ENCODE measurements around the gene MICU1. TPM values are rescaled to one million over a fixed set of nuclear protein-coding genes. Genes with fewer than 3 reads are reported as not detected.
"Not testable (repeated sequence)": the region's sequence is repeated elsewhere in the genome, so short reads cannot be mapped to it uniquely, and the experiment has no call there.

MICU1 gene
- total RNA-seq, 2 experiments from 2014 or later = 29.2 to 29.4 TPM

DNA sequence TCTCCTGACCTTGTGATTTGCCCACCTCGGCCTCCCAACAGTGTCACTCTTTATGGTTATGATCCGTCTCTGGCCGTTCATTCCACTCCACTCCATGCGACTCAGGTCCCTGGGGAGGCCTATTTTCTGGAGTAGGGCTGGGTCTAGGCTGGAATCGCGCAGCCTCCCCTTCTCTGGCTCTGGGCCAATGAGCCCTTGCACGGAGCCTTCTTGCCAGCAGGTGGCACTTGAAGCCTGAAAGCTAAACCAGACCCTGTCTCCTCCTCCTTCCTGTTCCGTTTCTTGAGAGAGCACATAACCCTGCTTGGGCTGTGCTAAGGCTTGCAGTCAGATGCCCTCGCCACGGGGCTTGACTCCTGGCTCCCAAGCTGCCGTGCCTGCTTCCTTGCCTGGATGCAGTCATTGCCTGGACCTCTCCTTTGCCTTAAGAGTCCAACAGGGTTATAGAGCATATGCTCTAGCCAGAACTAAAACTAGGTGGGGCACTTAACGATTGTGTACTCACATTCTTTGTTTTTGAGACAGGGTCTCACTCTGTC lies 261.6 kb downstream of the MICU1 start:
- H3K9me3 Mint-ChIP-seq = no peaks in the 10 kb centered on the region
- H3K4me3 Mint-ChIP-seq = no peak overlapping the region
- H3K4me1 Mint-ChIP-seq = peaks cover 2% of the 10 kb centered on the region
- peaks cover 2% of the 10 kb centered on the region for H3K36me3 Mint-ChIP-seq
- peak overlapping the region; percentile 50 for H3K27ac Mint-ChIP-seq
- H3K27me3 Mint-ChIP-seq = no peaks in the 10 kb centered on the region
- DNase-seq = peak; percentile 83

DNA sequence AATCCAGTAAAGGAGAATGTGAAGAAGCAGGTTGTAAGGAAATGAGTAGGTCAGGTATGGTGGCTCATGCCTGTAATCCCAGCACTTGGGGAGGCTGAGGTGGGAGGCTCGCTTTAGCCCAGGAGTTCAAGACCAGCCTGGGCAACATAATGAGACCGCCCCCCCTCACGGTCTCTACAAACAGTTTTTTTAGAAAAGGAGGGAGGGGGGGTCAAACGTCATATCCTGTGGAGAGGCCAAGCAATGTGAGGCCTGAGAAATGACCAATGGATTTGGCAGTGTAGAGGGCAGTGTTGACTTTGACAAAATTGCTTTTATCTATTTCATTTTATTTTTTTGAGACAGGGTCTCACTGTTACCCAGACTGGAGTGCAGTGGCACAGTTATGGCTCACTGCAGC lies 268.9 kb downstream of the MICU1 start:
- Mint-ChIP-seq H3K4me1 (peaks cover 20% of the 10 kb centered on the region), H3K27ac (no peak overlapping the region), H3K9me3 (peaks cover 2% of the 10 kb centered on the region), H3K27me3 (no peaks in the 10 kb centered on the region), H3K36me3 (peaks cover 2% of the 10 kb centered on the region), H3K4me3 (no peak overlapping the region)
- DNase-seq = no peak

GRCh38 chr10:72356115-72356514 lies 269.8 kb downstream of the MICU1 start:
- Mint-ChIP-seq H3K27me3 (no peaks in the 10 kb centered on the region), H3K4me3 (peak overlapping the region; percentile 16), H3K27ac (no peak overlapping the region), H3K36me3 (peaks cover 5% of the 10 kb centered on the region), H3K4me1 (peaks cover 24% of the 10 kb centered on the region), H3K9me3 (peaks cover 2% of the 10 kb centered on the region)
- DNase-seq = no peak

GRCh38 chr10:72355214-72355555 lies 270.7 kb downstream of the MICU1 start:
- peak overlapping the region; percentile 98 for H3K4me3 Mint-ChIP-seq
- no peaks in the 10 kb centered on the region for H3K27me3 Mint-ChIP-seq
- H3K9me3 Mint-ChIP-seq = peaks cover 2% of the 10 kb centered on the region
- peaks cover 24% of the 10 kb centered on the region for H3K4me1 Mint-ChIP-seq
- no peak for DNase-seq
- H3K36me3 Mint-ChIP-seq = peaks cover 6% of the 10 kb centered on the region
- peak overlapping the region; percentile 99 for H3K27ac Mint-ChIP-seq

DNA sequence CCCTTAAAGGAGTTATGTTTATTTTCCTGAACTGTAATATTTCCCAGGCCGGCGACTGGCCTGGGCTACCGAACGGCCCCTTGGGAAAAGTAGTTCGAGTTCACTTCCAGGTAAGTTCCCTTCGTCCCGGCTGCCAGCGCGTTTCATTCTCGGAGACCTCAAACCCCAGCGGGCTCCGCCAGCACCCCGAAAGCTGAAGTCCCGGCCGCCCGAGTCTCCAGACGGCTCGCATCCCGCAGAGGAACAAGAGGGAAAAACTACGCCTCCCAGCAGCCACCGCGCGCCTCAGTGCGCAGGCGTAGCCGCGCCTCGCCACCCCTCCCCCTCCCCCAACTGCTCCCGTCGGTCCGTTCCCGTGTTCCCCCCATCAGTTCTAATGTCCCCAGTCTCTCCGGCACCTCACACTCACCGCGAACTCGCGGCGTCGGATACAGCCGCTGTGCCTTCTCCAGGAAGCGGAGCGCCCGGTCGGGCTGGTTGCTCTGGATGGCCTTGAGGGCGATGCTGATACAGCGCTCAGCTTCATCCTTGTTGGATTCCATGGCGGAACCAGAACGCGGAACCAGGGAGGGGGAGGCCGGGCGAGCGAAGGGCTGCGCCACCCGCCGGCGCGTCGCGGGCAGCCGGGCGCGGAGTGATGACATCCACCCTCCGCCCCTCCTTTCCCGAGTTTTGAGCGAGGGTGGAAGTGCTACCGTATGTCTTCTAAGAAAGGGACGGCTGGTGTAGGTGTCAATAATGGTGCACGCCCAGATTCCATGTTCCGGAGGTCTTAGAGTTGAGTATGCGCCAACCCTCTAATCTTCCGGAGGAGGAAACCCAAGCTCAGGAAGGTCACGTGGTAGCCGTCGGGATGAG lies 271.3 kb downstream of the MICU1 start, which contains the start of gene DNAJB12:
TSS of gene DNAJB12 (minus strand) at position 564 of the 858 bp plus-strand sequence. CDS start at position 542, 22 bp downstream.
- peak within 1 kb of the TSS; percentile 98 for H3K4me3 Mint-ChIP-seq
- no peaks in the 10 kb centered on the region for H3K27me3 Mint-ChIP-seq
- H3K27ac Mint-ChIP-seq = peak within 1 kb of the TSS; percentile 99
- peaks cover 8% of the 10 kb centered on the region for H3K36me3 Mint-ChIP-seq
- H3K9me3 Mint-ChIP-seq = peaks cover 2% of the 10 kb centered on the region
- peaks cover 24% of the 10 kb centered on the region for H3K4me1 Mint-ChIP-seq
- peak; percentile 92 for DNase-seq

- peak overlapping the region; percentile 99 for H3K27ac Mint-ChIP-seq
- peaks cover 24% of the 10 kb centered on the region for H3K4me1 Mint-ChIP-seq
- H3K9me3 Mint-ChIP-seq = peaks cover 2% of the 10 kb centered on the region
- peak overlapping the region; percentile 98 for H3K4me3 Mint-ChIP-seq
- peaks cover 12% of the 10 kb centered on the region for H3K36me3 Mint-ChIP-seq
- H3K27me3 Mint-ChIP-seq = no peaks in the 10 kb centered on the region
- DNase-seq = no peak
Measured at GRCh38 chr10:72353965-72354355, 271.9 kb downstream of the MICU1 start.

- DNase-seq = no peak
- Mint-ChIP-seq H3K36me3 (peaks cover 14% of the 10 kb centered on the region), H3K4me1 (peaks cover 24% of the 10 kb centered on the region), H3K9me3 (peaks cover 2% of the 10 kb centered on the region), H3K27ac (peak overlapping the region; percentile 99), H3K27me3 (no peaks in the 10 kb centered on the region), H3K4me3 (peak overlapping the region; percentile 98)
Measured at GRCh38 chr10:72353028-72353964, 272.6 kb downstream of the MICU1 start.

- peaks cover 24% of the 10 kb centered on the region for H3K4me1 Mint-ChIP-seq
- H3K4me3 Mint-ChIP-seq = no peak overlapping the region
- no peak overlapping the region for H3K27ac Mint-ChIP-seq
- H3K36me3 Mint-ChIP-seq = peaks cover 14% of the 10 kb centered on the region
- peaks cover 2% of the 10 kb centered on the region for H3K9me3 Mint-ChIP-seq
- DNase-seq = no peak
- H3K27me3 Mint-ChIP-seq = no peaks in the 10 kb centered on the region
Measured at GRCh38 chr10:72351479-72351878, 274.4 kb downstream of the MICU1 start.

GRCh38 chr10:72349438-72349837 lies 276.4 kb downstream of the MICU1 start:
- Mint-ChIP-seq H3K4me1 (peaks cover 27% of the 10 kb centered on the region), H3K27ac (peak overlapping the region; percentile 39), H3K36me3 (peaks cover 13% of the 10 kb centered on the region), H3K9me3 (no peaks in the 10 kb centered on the region), H3K27me3 (no peaks in the 10 kb centered on the region), H3K4me3 (no peak overlapping the region)
- DNase-seq = no peak

DNA sequence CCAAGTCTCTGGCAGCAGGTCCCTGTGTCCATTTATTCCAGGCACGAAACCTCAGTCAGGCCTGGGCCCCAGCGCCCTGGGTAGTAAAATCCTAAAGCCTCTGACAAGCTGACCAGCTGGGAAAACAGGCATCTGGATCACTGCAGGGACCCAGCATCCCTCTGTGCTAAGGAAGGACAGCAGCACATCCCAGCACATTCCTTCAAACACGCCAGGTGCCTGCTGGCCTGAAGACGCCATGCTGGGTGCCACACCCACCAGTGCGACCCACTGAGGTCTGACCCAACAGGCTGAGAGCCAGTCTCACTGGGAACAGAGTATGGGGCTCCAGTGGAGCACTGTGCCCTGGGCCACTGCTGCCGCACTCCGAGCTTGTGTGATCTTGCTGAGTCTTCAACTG lies 277.6 kb downstream of the MICU1 start:
- H3K4me1 Mint-ChIP-seq = peaks cover 22% of the 10 kb centered on the region
- H3K9me3 Mint-ChIP-seq = no peaks in the 10 kb centered on the region
- no peak for DNase-seq
- H3K27ac Mint-ChIP-seq = no peak overlapping the region
- no peaks in the 10 kb centered on the region for H3K27me3 Mint-ChIP-seq
- H3K4me3 Mint-ChIP-seq = no peak overlapping the region
- peaks cover 13% of the 10 kb centered on the region for H3K36me3 Mint-ChIP-seq

DNA sequence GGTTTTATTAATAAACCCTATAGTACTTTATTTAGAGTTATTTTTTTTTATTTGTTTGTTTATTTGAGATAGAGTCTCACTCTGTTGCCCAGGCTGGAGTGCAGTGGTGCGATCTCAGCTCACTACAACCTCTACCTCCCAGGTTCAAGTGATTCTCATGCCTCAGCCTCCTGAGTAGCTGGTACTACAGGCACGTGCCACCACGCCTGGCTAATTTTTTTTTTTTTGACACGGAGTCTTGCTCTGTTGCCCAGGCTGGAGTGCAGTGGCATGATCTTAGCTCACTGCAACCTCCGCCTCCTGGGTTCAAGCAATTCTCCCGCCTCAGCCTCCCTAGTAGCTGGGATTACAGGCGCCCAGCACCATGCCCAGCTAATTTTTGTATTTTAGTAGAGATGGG lies 279.8 kb downstream of the MICU1 start:
- H3K9me3 Mint-ChIP-seq, DNase-seq, H3K27me3 Mint-ChIP-seq, H3K4me1 Mint-ChIP-seq, H3K4me3 Mint-ChIP-seq, H3K27ac Mint-ChIP-seq: not testable (repeated sequence)
- H3K36me3 Mint-ChIP-seq = peaks cover 14% of the 10 kb centered on the region

GRCh38 chr10:72344932-72345331 lies 280.9 kb downstream of the MICU1 start:
- H3K27me3 Mint-ChIP-seq = no peaks in the 10 kb centered on the region
- H3K4me1 Mint-ChIP-seq = peaks cover 17% of the 10 kb centered on the region
- DNase-seq = no peak
- peaks cover 21% of the 10 kb centered on the region for H3K36me3 Mint-ChIP-seq
- H3K27ac Mint-ChIP-seq = peak overlapping the region; percentile 56
- H3K4me3 Mint-ChIP-seq = peak overlapping the region; percentile 25
- no peaks in the 10 kb centered on the region for H3K9me3 Mint-ChIP-seq

- Mint-ChIP-seq H3K4me3 (no peak overlapping the region), H3K4me1 (peaks cover 17% of the 10 kb centered on the region), H3K27me3 (no peaks in the 10 kb centered on the region), H3K27ac (no peak overlapping the region), H3K36me3 (peaks cover 15% of the 10 kb centered on the region), H3K9me3 (no peaks in the 10 kb centered on the region)
- DNase-seq = no peak
Measured at GRCh38 chr10:72342911-72343310, 283.0 kb downstream of the MICU1 start.

DNA sequence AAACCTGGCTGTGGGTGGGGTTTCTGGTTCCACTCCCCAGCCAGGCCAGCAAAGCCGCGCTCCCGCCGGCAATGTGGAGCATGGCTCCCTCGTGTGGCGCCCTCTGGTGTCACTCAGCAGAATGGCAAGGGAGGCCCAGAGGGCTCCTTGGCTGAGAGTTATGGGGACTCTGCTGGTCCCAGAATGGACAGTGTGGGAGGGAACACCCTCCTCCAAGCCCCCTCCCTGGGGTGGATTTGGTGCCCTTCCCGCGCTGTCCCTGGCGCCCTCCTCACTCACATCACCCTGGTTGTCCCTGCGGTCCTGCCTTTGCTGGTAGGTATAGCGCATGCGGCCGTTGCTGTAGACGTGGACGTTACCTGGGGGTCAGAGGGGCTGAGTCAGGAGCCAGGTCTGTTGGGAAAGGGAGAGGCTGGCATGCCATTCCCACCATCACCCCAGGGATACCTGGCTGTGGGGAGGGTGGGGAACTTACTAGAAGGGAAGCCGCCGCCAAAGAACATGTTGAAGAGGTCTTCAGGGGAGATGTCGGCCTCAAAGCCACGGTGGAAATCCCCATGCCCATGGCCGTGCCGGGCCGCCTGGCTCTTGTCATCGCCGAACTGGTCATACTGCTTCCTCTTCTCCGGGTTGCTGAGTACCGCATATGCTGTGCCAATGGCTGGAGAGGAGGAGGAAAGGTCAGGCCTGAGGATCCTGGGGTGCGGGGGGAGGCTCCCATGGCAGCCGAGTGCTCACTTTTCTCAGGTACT lies 285.2 kb downstream of the MICU1 start:
- no peaks in the 10 kb centered on the region for H3K27me3 Mint-ChIP-seq
- H3K4me3 Mint-ChIP-seq = no peak overlapping the region
- no peaks in the 10 kb centered on the region for H3K9me3 Mint-ChIP-seq
- peaks cover 33% of the 10 kb centered on the region for H3K4me1 Mint-ChIP-seq
- peak overlapping the region; percentile 34 for H3K27ac Mint-ChIP-seq
- H3K36me3 Mint-ChIP-seq = peaks cover 31% of the 10 kb centered on the region
- peak; percentile 81 for DNase-seq

Data from activated naive CD8-positive, alpha-beta T cell treated with anti-CD3 and anti-CD28 coated beads for 36 hours (primary cell).